K562 (cell line): ENCODE data around the gene DNAJC8. TPM values are rescaled to one million over a fixed set of nuclear protein-coding genes. Genes with fewer than 3 reads are reported as not detected.

Experiments
- ATF7 ChIP-seq: fragments of 450-650 bp; IDR thresholded peaks from 2 replicates; pipeline ENCODE4 v1.7.1; 2014; ENCODE audit warnings: mild to moderate bottlenecking, moderate library complexity
- CBX1 ChIP-seq: sonication (generic); IDR thresholded peaks from 2 replicates; pipeline ENCODE4 v1.6.1; 2016; ENCODE audit warnings: antibody characterized with exemption, low read depth, mild to moderate bottlenecking
- CLOCK ChIP-seq: fragments of 250-450 bp; sonication (Bioruptor Pico); IDR thresholded peaks from 2 replicates; pipeline ENCODE4 v1.4.0; 2020; ENCODE audit warnings: mild to moderate bottlenecking, moderate library complexity, borderline replicate concordance
- EHMT2 ChIP-seq: fragments of 450-650 bp; IDR thresholded peaks from 2 replicates; pipeline ENCODE4 v1.6.1; 2018; ENCODE audit warnings: antibody characterized with exemption
- HDAC3 ChIP-seq: fragments of 450-650 bp; IDR thresholded peaks from 2 replicates; pipeline ENCODE4 v1.6.1; 2018; ENCODE audit warnings: borderline replicate concordance, mild to moderate bottlenecking, moderate library complexity; ENCODE audit not compliant: partially characterized antibody
- HNRNPL ChIP-seq: fragments of 200-400 bp; formaldehyde crosslinking; IDR thresholded peaks from 2 replicates; pipeline ENCODE4 v1.6.1; 2017; ENCODE audit warnings: low read depth, mild to moderate bottlenecking, low read length
- KDM1A ChIP-seq, 2 experiments: fragments of 450-650 bp; IDR thresholded peaks; 2 replicates each; pipeline ENCODE4 v1.6.1; 2016; ENCODE audit warnings: mild to moderate bottlenecking in 2 of 2
- MCM5 ChIP-seq: fragments of 450-650 bp; IDR thresholded peaks from 2 replicates; pipeline ENCODE4 v1.6.1; 2016; ENCODE audit warnings: low read depth
- MYNN ChIP-seq, 2 experiments: sonication (generic); formaldehyde crosslinking in 1 of 2; IDR thresholded peaks; 2 replicates each; pipeline versions ENCODE4 v1.5.0 to v1.6.1; 2016 to 2020; ENCODE audit warnings: antibody characterized with exemption in 1 of 2, missing genetic modification reagents in 1 of 2
- RBM39 ChIP-seq: fragments of 200-400 bp; formaldehyde crosslinking; optimal IDR thresholded peaks from 2 replicates; pipeline ENCODE3; 2018; ENCODE audit warnings: low read depth, low read length
- TSHZ1 ChIP-seq: fragments of 250-450 bp; sonication (Bioruptor Pico); IDR thresholded peaks from 2 replicates; pipeline ENCODE4 v1.4.0; 2020; ENCODE audit warnings: mild to moderate bottlenecking, moderate library complexity
- YBX1 ChIP-seq: fragments of 450-650 bp; IDR thresholded peaks from 2 replicates; pipeline ENCODE4 v1.7.1; 2016; ENCODE audit warnings: mild to moderate bottlenecking
- ZBTB17 ChIP-seq: fragments of 450-650 bp; formaldehyde crosslinking; IDR thresholded peaks from 2 replicates; pipeline ENCODE4 v1.4.0; 2020; ENCODE audit warnings: mild to moderate bottlenecking
- ZNF407 ChIP-seq: fragments of 450-650 bp; IDR thresholded peaks from 2 replicates; pipeline ENCODE4 v1.6.1; 2016; ENCODE audit warnings: low read depth
- polyA plus RNA-seq, 8 experiments: library from polyadenylated mRNA; depleted of rRNA in 4 of 8; stranded (reverse) in 5 of 8; unstranded in 3 of 8; fragments of >200 nt; fragmentation: Nextera tagmentation in 2 of 8; fragmentation: Illumina TruSeq in 1 of 8; extraction: Ambion mirVana in 2 of 8; extraction: Trizol in 1 of 8; gene quantifications; 2 replicates each; pipeline versions ENCODE4 v1.2.1 to v1.2.3, GENCODE V29; 2011 to 2014; ENCODE audit warnings: inconsistent platforms in 1 of 8, missing spikeins in 1 of 8
- total RNA-seq, 7 experiments: library from RNA; depleted of rRNA in 6 of 7; stranded (reverse); fragments of >200 nt in 6 of 7; fragmentation: Illumina TruSeq in 2 of 7; extraction: Trizol in 2 of 7; gene quantifications; 2 replicates each; pipeline versions ENCODE4 v1.2.1 to v1.2.3, GENCODE V29; 2011 to 2021; ENCODE audit warnings: low replicate concordance in 1 of 7

Gene DNAJC8
- total and polyA plus RNA-seq, 9 of the 15 experiments (the other 6 are each of a cell fraction or from before 2014, with no cell fraction given): 143 to 508 (median 209) TPM

GRCh38 chr1:28278763-28279162 lies 45.9 kb upstream of the DNAJC8 start (continued):
- TF ChIP-seq EHMT2: no peak
- TF ChIP-seq KDM1A (IDR thresholded peaks at IDR 0.05): peak; percentile 46 to 66
- 0 out of 2 replicates have a peak, but pooled peaks have one; percentile 28 for TF ChIP-seq ATF7
- no peak for TF ChIP-seq CBX1
- no peak for TF ChIP-seq ZNF407
- no peak for TF ChIP-seq HDAC3
- TF ChIP-seq RBM39: no peak
- TF ChIP-seq ZBTB17 (CRISPR knock-in tag): no peak
- TF ChIP-seq HNRNPL: no peak
- no peak for TF ChIP-seq YBX1
- no peak for TF ChIP-seq MCM5
- no peak for TF ChIP-seq TSHZ1 (CRISPR knock-in tag)
- peak; percentile 83 for TF ChIP-seq MYNN (IDR thresholded peaks at IDR 0.05)
- no peak for TF ChIP-seq MYNN (CRISPR knock-in tag; IDR thresholded peaks at IDR 0.05)
- no peak for TF ChIP-seq CLOCK (CRISPR knock-in tag)
